ENCODE measurements around the gene ARMS2.

DNA sequence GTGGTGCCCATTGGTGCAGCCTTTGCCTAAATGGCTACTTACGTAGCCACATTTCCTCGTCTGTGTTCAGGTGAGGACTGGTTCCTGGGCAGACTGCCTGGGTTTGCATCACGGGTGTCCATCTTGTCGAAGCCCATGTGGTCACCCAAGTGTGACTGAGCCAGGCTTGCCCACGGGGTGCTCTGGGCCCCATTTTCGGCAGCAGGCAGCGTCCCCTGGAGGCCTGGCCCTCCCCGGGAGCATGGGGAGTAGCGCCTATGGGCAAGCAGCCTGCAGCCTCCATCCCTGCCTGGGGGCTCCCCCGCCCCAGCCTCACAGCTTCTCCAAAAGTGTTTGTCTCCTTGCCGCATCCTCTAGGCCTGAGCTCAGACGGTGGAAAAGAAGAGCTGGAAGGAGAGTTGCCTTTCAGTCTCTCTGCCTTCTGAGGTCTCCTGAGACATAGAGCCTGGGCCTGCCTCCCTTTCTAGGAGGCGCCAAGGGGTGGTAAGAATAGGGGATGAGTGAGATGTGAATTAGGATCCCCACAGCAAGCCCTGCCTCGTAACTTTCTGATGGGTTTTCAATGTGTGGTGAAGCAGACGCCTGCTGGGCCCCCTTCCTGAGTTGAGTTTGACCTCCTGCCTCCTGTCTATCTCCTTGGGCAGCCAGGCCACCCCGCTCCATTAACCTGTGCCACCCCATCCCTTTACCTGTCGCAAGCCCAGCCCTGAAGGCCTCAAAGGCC, 49.6 kb downstream of the ARMS2 start:
- TF ChIP-seq, protein P1, sequence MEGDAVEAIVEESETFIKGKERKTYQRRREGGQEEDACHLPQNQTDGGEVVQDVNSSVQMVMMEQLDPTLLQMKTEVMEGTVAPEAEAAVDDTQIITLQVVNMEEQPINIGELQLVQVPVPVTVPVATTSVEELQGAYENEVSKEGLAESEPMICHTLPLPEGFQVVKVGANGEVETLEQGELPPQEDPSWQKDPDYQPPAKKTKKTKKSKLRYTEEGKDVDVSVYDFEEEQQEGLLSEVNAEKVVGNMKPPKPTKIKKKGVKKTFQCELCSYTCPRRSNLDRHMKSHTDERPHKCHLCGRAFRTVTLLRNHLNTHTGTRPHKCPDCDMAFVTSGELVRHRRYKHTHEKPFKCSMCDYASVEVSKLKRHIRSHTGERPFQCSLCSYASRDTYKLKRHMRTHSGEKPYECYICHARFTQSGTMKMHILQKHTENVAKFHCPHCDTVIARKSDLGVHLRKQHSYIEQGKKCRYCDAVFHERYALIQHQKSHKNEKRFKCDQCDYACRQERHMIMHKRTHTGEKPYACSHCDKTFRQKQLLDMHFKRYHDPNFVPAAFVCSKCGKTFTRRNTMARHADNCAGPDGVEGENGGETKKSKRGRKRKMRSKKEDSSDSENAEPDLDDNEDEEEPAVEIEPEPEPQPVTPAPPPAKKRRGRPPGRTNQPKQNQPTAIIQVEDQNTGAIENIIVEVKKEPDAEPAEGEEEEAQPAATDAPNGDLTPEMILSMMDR (IDR thresholded peaks at IDR 0.05): no peak
- no peak for TF ChIP-seq POLR2A (IDR thresholded peaks at IDR 0.05)

All from right lobe of liver (tissue), 4 donors.